Measurements from ENCODE around the gene ITGAV.

DNA sequence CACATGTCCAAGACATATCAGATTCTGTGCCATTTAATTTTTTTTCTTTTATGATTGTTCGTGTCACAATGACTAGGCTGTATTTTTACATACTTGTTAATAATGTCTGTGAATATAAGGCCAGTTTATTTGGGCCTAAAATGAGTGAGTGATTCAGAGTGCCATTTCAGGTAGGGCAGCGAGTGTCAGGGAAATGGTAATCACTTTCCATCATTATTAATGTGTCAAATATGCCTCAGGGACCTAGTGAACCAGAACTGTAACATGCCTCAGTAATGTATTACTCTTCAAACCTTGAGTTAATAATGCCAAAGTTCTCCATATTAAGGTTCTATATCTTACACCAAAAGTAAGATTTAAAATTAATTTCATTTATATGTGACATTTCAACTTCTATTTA, 112.6 kb downstream of the ITGAV start:
- no peak for TF ChIP-seq GATA2 (IDR thresholded peaks at IDR 0.05; ENCODE audit: low read depth, low read length)
- no peak for TF ChIP-seq GATA3 (IDR thresholded peaks at IDR 0.05; ENCODE audit: low read depth, low read length)

Measured in SH-SY5Y (cell line).